Lung microvascular endothelial cell (primary cell): ENCODE data around the gene CYP51A1. TPM values are rescaled to one million over a fixed set of nuclear protein-coding genes. Genes with fewer than 3 reads are reported as not detected.

ENCODE experiments used
- total RNA-seq: library from RNA; depleted of rRNA; stranded (reverse); fragments of >200 nt; gene quantifications from 2 replicates; pipeline ENCODE4 v1.2.1, GENCODE V29; 2014

CYP51A1 gene
- total RNA-seq, 1 donor from 2014 or later: 141 TPM

Other genes starting within 250 kb of the CYP51A1 start
- gene AKAP9, start 193.6 kb downstream of the CYP51A1 start, total RNA-seq: 23.3 and 36.1 TPM in 2 replicates
- under 0.01 TPM in 2 replicates for gene LRRD1, start 44.7 kb upstream of the CYP51A1 start, total RNA-seq
- gene KRIT1, start 111.4 kb upstream of the CYP51A1 start, total RNA-seq: 24.8 and 32.5 TPM in 2 replicates
- 17.7 and 25.2 TPM in 2 replicates for gene ANKIB1, start 111.5 kb upstream of the CYP51A1 start, total RNA-seq